ENCODE results near the gene ZNF155. TPM values are rescaled to one million over a fixed set of nuclear protein-coding genes. Genes with fewer than 3 reads are reported as not detected.
"Not testable (repeated sequence)": the region's sequence is repeated elsewhere in the genome, so short reads cannot be mapped to it uniquely, and the experiment has no call there.

The ZNF155 gene
- 5.1 TPM for polyA plus RNA-seq (2012; ENCODE audit: missing spikeins)

- FAIRE-seq (peak; percentile 90), DNase-seq (ENCODE audit: insufficient read length) (peak; percentile 44)
- TF ChIP-seq POLR2AphosphoS5 (IDR thresholded peaks at IDR 0.05; ENCODE audit: low read depth, low read length) (no peak), TAF1 (IDR thresholded peaks at IDR 0.05; ENCODE audit: borderline replicate concordance, low read depth, low read length) (peak; percentile 66), POLR2A (IDR thresholded peaks at IDR 0.05; ENCODE audit: low read depth, low read length) (peak; percentile 45; the same call in 1 of the 2 replicates)
Observed at GRCh38 chr19:43983912-43984686, at the start of gene ZNF155. TSS of gene ZNF155 (plus strand) at chr19:43984188. CDS start at chr19:43988544, 4,356 bp downstream.

- peak; percentile 97 for FAIRE-seq
- TF ChIP-seq POLR2AphosphoS5 (IDR thresholded peaks at IDR 0.05; ENCODE audit: low read depth, low read length) (peak; percentile 71; the same call in 1 of the 2 replicates), POLR2A (IDR thresholded peaks at IDR 0.05; ENCODE audit: low read depth, low read length) (peak; percentile 55; the same call in 1 of the 2 replicates), TAF1 (IDR thresholded peaks at IDR 0.05; ENCODE audit: borderline replicate concordance, low read depth, low read length) (no peak; the same call in 1 of the 2 replicates)
- DNase-seq (ENCODE audit: insufficient read length), result peak; percentile 80
Observed at GRCh38 chr19:43934985-43935708, 48.8 kb upstream of the ZNF155 start, which contains the start of gene ZNF45. TSS of gene ZNF45 (minus strand) at chr19:43935282. CDS start at chr19:43922185, 13,097 bp downstream.

GRCh38 chr19:43936188-43936587 is 47.8 kb upstream of the ZNF155 start:
- DNase-seq (ENCODE audit: insufficient read length) (no peak), FAIRE-seq (no peak)
- no peak for TF ChIP-seq POLR2A (IDR thresholded peaks at IDR 0.05; ENCODE audit: low read depth, low read length)

- no peak for FAIRE-seq
- no peak for DNase-seq (ENCODE audit: insufficient read length)
- TF ChIP-seq POLR2A (IDR thresholded peaks at IDR 0.05; ENCODE audit: low read depth, low read length) (no peak), TAF1 (IDR thresholded peaks at IDR 0.05; ENCODE audit: borderline replicate concordance, low read depth, low read length) (no peak), POLR2AphosphoS5 (IDR thresholded peaks at IDR 0.05; ENCODE audit: low read depth, low read length) (no peak)
Observed at GRCh38 chr19:43939557-43940260, 44.3 kb upstream of the ZNF155 start.

GRCh38 chr19:43940719-43941118 is 43.3 kb upstream of the ZNF155 start:
- FAIRE-seq, result no peak
- no peak for TF ChIP-seq POLR2A (IDR thresholded peaks at IDR 0.05; ENCODE audit: low read depth, low read length)
- no peak for DNase-seq (ENCODE audit: insufficient read length)

GRCh38 chr19:43941209-43941608 is 42.8 kb upstream of the ZNF155 start:
- DNase-seq (ENCODE audit: insufficient read length) (no peak), FAIRE-seq (no peak)

GRCh38 chr19:43947412-43947811 is 36.6 kb upstream of the ZNF155 start:
- FAIRE-seq; DNase-seq (ENCODE audit: insufficient read length): not testable (repeated sequence)

More at GRCh38 chr19:43941209-43941608, 42.8 kb upstream of the ZNF155 start:
- TF ChIP-seq POLR2AphosphoS5 (IDR thresholded peaks at IDR 0.05; ENCODE audit: low read depth, low read length) (no peak), POLR2A (IDR thresholded peaks at IDR 0.05; ENCODE audit: low read depth, low read length) (no peak), TAF1 (IDR thresholded peaks at IDR 0.05; ENCODE audit: borderline replicate concordance, low read depth, low read length) (no peak)

GRCh38 chr19:43949803-43950202 is 34.2 kb upstream of the ZNF155 start:
- not testable (repeated sequence) for DNase-seq (ENCODE audit: insufficient read length); FAIRE-seq

GRCh38 chr19:43950834-43951645 is 32.9 kb upstream of the ZNF155 start, which contains the start of gene ZNF221:
TSS of gene ZNF221 (plus strand) at chr19:43951228. CDS start at chr19:43962727, 11,499 bp downstream.
- FAIRE-seq (peak; percentile 95), DNase-seq (ENCODE audit: insufficient read length) (peak; percentile 69)
- TF ChIP-seq POLR2A (IDR thresholded peaks at IDR 0.05; ENCODE audit: low read depth, low read length), result peak; percentile 43; the same call in 1 of the 2 replicates
- peak; percentile 59; the same call in 1 of the 2 replicates for TF ChIP-seq POLR2AphosphoS5 (IDR thresholded peaks at IDR 0.05; ENCODE audit: low read depth, low read length)
- TF ChIP-seq TAF1 (IDR thresholded peaks at IDR 0.05; ENCODE audit: borderline replicate concordance, low read depth, low read length), result no peak

- TF ChIP-seq POLR2A (IDR thresholded peaks at IDR 0.05; ENCODE audit: low read depth, low read length) (no peak), POLR2AphosphoS5 (IDR thresholded peaks at IDR 0.05; ENCODE audit: low read depth, low read length) (no peak), TAF1 (IDR thresholded peaks at IDR 0.05; ENCODE audit: borderline replicate concordance, low read depth, low read length) (no peak)
- DNase-seq (ENCODE audit: insufficient read length), result no peak
- FAIRE-seq, result no peak
Observed at GRCh38 chr19:43956827-43957226, 27.2 kb upstream of the ZNF155 start.

- DNase-seq (ENCODE audit: insufficient read length), result no peak
- no peak for TF ChIP-seq TAF1 (IDR thresholded peaks at IDR 0.05; ENCODE audit: borderline replicate concordance, low read depth, low read length)
- TF ChIP-seq POLR2A (IDR thresholded peaks at IDR 0.05; ENCODE audit: low read depth, low read length), result no peak
- TF ChIP-seq POLR2AphosphoS5 (IDR thresholded peaks at IDR 0.05; ENCODE audit: low read depth, low read length), result no peak
- FAIRE-seq, result no peak
Observed at GRCh38 chr19:43957891-43958290, 26.1 kb upstream of the ZNF155 start.

Data from GM12892 (cell line).